Upper lobe of left lung (tissue), 6 donors: ENCODE data around the gene GAB2. TPM values are rescaled to one million over a fixed set of nuclear protein-coding genes. Genes with fewer than 3 reads are reported as not detected.

Experiments used
- ATAC-seq, 2 donors: fragments of 200-7000 bp; cut with Tn5 transposase; one replicate each; pipeline ENCODE4 v1.9.1; 2022; ENCODE audit warnings: mild to moderate bottlenecking in 2 of 2, moderate library complexity in 2 of 2; ENCODE audit not compliant: low FRiP score in 2 of 2
- DNase-seq, 2 donors: peaks; one replicate each; pipeline ENCODE4 v3.0.0-alpha.2; 2019 to 2020
- H3K27ac ChIP-seq, 4 donors: fragments of 200-600 bp; sonication (generic); one replicate each; pipeline ENCODE4 v1.5.1; 2016 to 2019
- H3K27me3 ChIP-seq, 4 donors: fragments of 200-600 bp; sonication (generic); one replicate each; pipeline ENCODE4 v1.5.1; 2017 to 2019
- H3K36me3 ChIP-seq, 4 donors: fragments of 200-600 bp; sonication (generic); one replicate each; pipeline ENCODE4 v1.5.1; 2016 to 2019
- H3K4me1 ChIP-seq, 4 donors: fragments of 200-600 bp; sonication (generic); one replicate each; pipeline ENCODE4 v1.5.1; 2018 to 2019
- H3K4me3 ChIP-seq, 4 donors: fragments of 200-600 bp; sonication (generic); one replicate each; pipeline ENCODE4 v1.5.1; 2017 to 2019; ENCODE audit warnings: mild to moderate bottlenecking in 2 of 4, moderate library complexity in 1 of 4
- H3K9me3 ChIP-seq, 4 donors: fragments of 200-600 bp; sonication (generic); one replicate each; pipeline ENCODE4 v1.5.1; 2018 to 2019
- EP300 ChIP-seq, 4 donors: sonication (generic); formaldehyde crosslinking; IDR thresholded peaks; one replicate each; pipeline ENCODE4 v1.5.1; 2017; ENCODE audit warnings: antibody characterized with exemption in 4 of 4, control low read depth in 2 of 4
- POLR2A ChIP-seq, 4 donors: fragments of 450-650 bp; IDR thresholded peaks; one replicate each; pipeline ENCODE4 v1.5.1; 2016 to 2017; ENCODE audit warnings: antibody characterized with exemption in 4 of 4, mild to moderate bottlenecking in 2 of 4
- POLR2AphosphoS5 ChIP-seq, 2 donors: sonication (generic); formaldehyde crosslinking; IDR thresholded peaks; one replicate each; pipeline ENCODE4 v1.5.1; 2017; ENCODE audit warnings: antibody characterized with exemption in 2 of 2
- WGBS, 2 donors: methylation state at CpG; one replicate each; pipeline ENCODE4 v1.1.5; 2017 to 2018; 5-methylcytosine and 5-hydroxymethylcytosine counted together
- total RNA-seq, 6 donors: library from RNA; depleted of rRNA in 4 of 6; stranded (reverse); fragments of >200 nt in 4 of 6; gene quantifications; one replicate each; pipeline versions ENCODE4 v1.1.0 to v1.2.1, GENCODE V29; 2016 to 2021
- TF ChIP-seq, protein P1 (sequence below), 6 experiments: fragments of 450-650 bp in 4 of 6; fragments of 200-600 bp in 2 of 6; sonication (generic) in 2 of 6; IDR thresholded peaks; one replicate each; pipeline ENCODE4 v1.5.1; 2016 to 2019; ENCODE audit warnings: antibody characterized with exemption in 6 of 6
- donor health status: DM: no; HTN: no; CAD: no; lungs with moderate emphysema.
- donor health status: DM: no; HTN: yes; CAD: no; lungs with severe emphysema.

The GAB2 gene
- total RNA-seq, 6 donors from 2014 or later = 40.9 to 76.6 (median 50.4) TPM

DNA sequence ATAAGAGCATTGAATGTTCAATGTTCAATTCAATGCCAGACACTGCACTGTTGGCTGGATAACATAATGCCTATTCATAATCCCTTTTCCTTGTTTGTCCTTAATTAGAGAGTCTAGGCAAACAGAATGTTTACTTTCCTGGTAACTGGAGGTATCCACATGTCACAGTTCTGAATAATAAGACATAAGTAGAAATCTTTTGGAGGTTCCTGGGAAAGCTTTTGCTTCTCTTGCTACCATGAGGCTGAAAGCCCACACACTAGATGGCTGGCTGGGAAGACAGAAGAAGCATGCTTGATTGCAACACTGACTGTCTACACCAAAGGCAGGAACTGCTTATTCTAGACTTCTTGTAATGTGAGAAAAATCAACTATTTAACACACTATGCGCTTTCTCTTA is 79.5 kb downstream of the GAB2 start:
- no peak for DNase-seq
- no peaks in the 10 kb centered on the region for H3K9me3 ChIP-seq
- ATAC-seq = peak in 1 of 2 donors; percentile 61
- TF ChIP-seq POLR2AphosphoS5 (IDR thresholded peaks at IDR 0.05) (no peak), POLR2A (IDR thresholded peaks at IDR 0.05) (no peak), EP300 (IDR thresholded peaks at IDR 0.05) (no peak)
- TF ChIP-seq, protein P1, sequence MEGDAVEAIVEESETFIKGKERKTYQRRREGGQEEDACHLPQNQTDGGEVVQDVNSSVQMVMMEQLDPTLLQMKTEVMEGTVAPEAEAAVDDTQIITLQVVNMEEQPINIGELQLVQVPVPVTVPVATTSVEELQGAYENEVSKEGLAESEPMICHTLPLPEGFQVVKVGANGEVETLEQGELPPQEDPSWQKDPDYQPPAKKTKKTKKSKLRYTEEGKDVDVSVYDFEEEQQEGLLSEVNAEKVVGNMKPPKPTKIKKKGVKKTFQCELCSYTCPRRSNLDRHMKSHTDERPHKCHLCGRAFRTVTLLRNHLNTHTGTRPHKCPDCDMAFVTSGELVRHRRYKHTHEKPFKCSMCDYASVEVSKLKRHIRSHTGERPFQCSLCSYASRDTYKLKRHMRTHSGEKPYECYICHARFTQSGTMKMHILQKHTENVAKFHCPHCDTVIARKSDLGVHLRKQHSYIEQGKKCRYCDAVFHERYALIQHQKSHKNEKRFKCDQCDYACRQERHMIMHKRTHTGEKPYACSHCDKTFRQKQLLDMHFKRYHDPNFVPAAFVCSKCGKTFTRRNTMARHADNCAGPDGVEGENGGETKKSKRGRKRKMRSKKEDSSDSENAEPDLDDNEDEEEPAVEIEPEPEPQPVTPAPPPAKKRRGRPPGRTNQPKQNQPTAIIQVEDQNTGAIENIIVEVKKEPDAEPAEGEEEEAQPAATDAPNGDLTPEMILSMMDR (IDR thresholded peaks at IDR 0.05) = no peak
- no peaks in the 10 kb centered on the region for H3K36me3 ChIP-seq
- no peaks in the 10 kb centered on the region for H3K27me3 ChIP-seq
- H3K27ac ChIP-seq = peak overlapping the region in 1 of 4 donors; percentile 20
- peaks cover 12 to 21% (median 17%) of the 10 kb centered on the region in 4 donors for H3K4me1 ChIP-seq
- WGBS, 2 donors = 76 to 92% methylated on average over 1 of the region's 1 CpG
- H3K4me3 ChIP-seq = no peak overlapping the region

DNA sequence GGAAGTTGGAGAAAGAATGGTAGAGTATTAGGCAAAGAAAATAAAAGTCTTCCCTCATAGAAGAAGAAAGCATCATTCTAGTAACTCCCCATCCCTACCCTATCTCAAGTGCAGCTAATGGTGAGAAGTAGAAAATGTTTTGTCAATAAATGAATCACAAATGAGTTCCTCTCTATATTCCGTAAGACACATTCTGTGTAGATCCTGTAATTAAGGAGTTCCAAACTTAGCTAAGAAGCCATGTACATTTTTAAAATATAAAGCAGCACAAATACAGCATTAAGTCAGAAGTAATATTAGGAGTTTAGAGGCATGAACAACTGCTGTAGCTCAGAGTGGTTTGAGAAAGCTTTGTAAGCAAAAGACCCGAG is 80.1 kb downstream of the GAB2 start:
- no peak for TF ChIP-seq POLR2A (IDR thresholded peaks at IDR 0.05)
- TF ChIP-seq EP300 (IDR thresholded peaks at IDR 0.05) = no peak
- TF ChIP-seq, protein P1 (IDR thresholded peaks at IDR 0.05) = no peak
- TF ChIP-seq POLR2AphosphoS5 (IDR thresholded peaks at IDR 0.05) = no peak
- no peak for ATAC-seq

DNA sequence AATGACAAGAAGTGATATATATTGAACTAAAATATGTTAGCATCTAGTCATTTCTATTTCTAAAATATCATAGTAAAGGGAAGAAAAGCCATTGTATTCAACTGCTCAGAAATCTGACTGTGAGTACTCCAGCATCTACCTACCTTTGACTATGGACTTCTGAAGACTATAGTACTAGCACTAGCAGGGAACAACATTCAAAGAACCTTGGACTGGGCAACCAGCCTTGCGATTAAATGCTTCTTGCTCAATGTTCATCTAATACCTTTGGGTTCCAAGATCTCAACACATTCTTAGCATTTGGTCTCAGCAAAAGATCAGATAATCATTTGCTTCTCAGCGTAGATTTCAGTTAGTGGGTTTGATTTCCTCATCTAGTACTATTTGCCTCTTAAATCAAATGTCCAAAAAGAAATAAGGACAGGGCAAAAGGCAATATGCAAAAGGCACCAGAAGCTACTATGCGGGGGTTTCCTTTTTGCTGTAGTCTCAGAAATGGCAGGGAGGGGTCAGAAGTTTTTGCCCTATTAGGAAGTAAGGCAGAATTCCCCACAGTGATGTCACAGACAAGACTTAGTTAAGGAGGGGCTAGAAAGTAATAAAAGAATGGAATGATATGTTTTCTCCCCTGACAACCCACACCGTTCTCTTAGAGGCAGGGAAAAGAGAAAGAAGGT is 80.6 kb downstream of the GAB2 start:
- Histone ChIP-seq H3K4me3 (no peak overlapping the region), H3K27me3 (no peaks in the 10 kb centered on the region), H3K9me3 (no peaks in the 10 kb centered on the region), H3K4me1 (peaks cover 21 to 30% (median 26%) of the 10 kb centered on the region in 4 donors), H3K27ac (no peak overlapping the region), H3K36me3 (no peaks in the 10 kb centered on the region)
- peak in 1 of 2 donors; percentile 63 for ATAC-seq
- TF ChIP-seq, protein P1 (IDR thresholded peaks at IDR 0.05) = no peak
- no peak for TF ChIP-seq EP300 (IDR thresholded peaks at IDR 0.05)
- TF ChIP-seq POLR2AphosphoS5 (IDR thresholded peaks at IDR 0.05) = no peak
- no peak for TF ChIP-seq POLR2A (IDR thresholded peaks at IDR 0.05)
- DNase-seq = no peak
- 76 to 78% methylated on average over 4 of the region's 4 CpGs for WGBS, 2 donors

More for the DNA sequence above, 80.1 kb downstream of the GAB2 start:
- Histone ChIP-seq H3K36me3 (no peaks in the 10 kb centered on the region), H3K27me3 (no peaks in the 10 kb centered on the region), H3K4me1 (peaks cover 16 to 25% (median 21%) of the 10 kb centered on the region in 4 donors), H3K4me3 (no peak overlapping the region), H3K9me3 (no peaks in the 10 kb centered on the region), H3K27ac (peak overlapping the region in 1 of 4 donors; percentile 20)
- no peak for DNase-seq
- WGBS, 2 donors = 79 to 91% methylated on average over 2 of the region's 2 CpGs

DNA sequence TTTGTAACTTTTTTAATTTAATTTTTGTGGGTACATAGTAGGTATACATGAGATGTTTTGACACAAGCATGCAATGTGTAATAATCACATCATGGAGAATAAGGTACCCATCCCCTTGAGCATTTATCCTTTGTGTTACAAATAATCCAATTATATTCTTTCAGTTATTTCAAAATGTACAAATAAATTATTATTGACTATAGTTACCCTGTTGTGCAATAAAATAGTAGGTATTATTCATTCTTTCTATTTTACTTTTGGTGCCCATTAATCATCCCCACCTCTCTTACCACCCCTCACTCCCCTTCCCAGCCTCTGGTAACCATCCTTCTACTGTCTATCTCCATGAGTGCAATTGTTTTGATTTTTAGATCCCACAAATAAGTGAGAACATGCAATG is 83.5 kb downstream of the GAB2 start:
- no peak overlapping the region for H3K27ac ChIP-seq
- no peaks in the 10 kb centered on the region for H3K9me3 ChIP-seq
- DNase-seq = no peak
- ATAC-seq = no peak
- H3K27me3 ChIP-seq = no peaks in the 10 kb centered on the region
- H3K4me1 ChIP-seq = peaks cover 23 to 37% (median 30%) of the 10 kb centered on the region in 4 donors
- TF ChIP-seq POLR2A (IDR thresholded peaks at IDR 0.05) (no peak), EP300 (IDR thresholded peaks at IDR 0.05) (no peak), POLR2AphosphoS5 (IDR thresholded peaks at IDR 0.05) (no peak)
- TF ChIP-seq, protein P1 (IDR thresholded peaks at IDR 0.05) = no peak
- no peaks in the 10 kb centered on the region for H3K36me3 ChIP-seq
- no peak overlapping the region for H3K4me3 ChIP-seq

DNA sequence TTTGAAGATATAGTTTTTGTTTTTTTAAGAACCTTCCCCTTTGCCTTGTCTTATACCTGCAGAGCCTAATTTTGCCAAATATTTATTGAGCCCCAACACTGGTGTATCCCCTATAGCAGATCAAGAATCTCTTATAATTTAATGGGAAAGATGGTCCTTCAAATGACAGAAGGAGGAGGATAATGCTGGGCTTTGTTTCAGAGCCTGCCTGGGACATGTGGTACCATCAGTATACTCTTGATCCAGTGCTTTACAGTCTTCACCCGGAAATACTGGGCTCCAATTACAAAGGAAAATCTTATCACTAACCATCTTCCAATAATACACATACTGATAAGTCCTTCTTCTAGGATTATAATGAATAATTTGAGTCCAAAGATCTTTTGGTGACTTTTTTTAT is 84.7 kb downstream of the GAB2 start:
- DNase-seq (no peak), ATAC-seq (no peak)
- no peak overlapping the region for H3K27ac ChIP-seq
- no peaks in the 10 kb centered on the region for H3K36me3 ChIP-seq
- H3K4me1 ChIP-seq = peaks cover 18 to 26% (median 22%) of the 10 kb centered on the region in 4 donors
- TF ChIP-seq POLR2AphosphoS5 (IDR thresholded peaks at IDR 0.05) = no peak
- TF ChIP-seq POLR2A (IDR thresholded peaks at IDR 0.05) = no peak
- TF ChIP-seq EP300 (IDR thresholded peaks at IDR 0.05) = no peak
- 80 to 88% methylated on average over 1 of the region's 1 CpG for WGBS, 2 donors
- no peaks in the 10 kb centered on the region for H3K27me3 ChIP-seq
- no peaks in the 10 kb centered on the region for H3K9me3 ChIP-seq
- H3K4me3 ChIP-seq = no peak overlapping the region
